Astrocyte of the cerebellum (primary cell): ENCODE data around the gene KIRREL2.

Source experiments
- DNase-seq: peaks from one replicate; pipeline ENCODE4 v3.0.0-alpha.2; 2011; ENCODE audit warnings: low read depth
- H3K4me3 ChIP-seq: 2 replicates; pipeline ENCODE4 v1.5.1; 2011; ENCODE audit warnings: mild to moderate bottlenecking, low read depth, low read length, moderate library complexity
- in situ Hi-C: cut with HindIII; loops from 2 replicates; pipeline ENCODE4 v1.10.0; 2017; ENCODE audit warnings: low sequenced_read_pairs
- TF ChIP-seq, protein P1 (sequence below): IDR thresholded peaks from 2 replicates; pipeline ENCODE4 v1.5.1; 2012; ENCODE audit warnings: low read length, low read depth, moderate library complexity, mild to moderate bottlenecking; ENCODE audit errors: missing control alignments

The KIRREL2 gene

DNA sequence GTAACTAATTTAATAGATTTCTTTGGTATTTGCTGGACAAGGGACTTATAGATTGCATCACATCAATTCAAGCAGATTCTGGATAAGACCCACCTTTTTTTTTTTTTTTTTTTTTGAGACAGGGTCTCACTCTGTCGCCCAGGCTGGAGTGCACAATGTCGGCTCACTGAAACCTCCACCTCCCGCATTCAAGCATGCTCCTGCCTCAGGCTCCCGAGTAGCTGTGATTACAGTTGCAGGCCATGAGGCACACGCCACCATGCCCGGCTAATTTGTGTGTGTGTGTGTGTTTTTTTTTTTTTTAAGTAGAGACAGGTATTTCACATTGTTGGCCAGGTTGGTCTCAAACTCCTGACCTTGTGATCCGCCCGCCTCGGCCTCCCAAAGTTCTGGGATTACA is 39.9 kb upstream of the KIRREL2 start:
- DNase-seq, result no peak
- no peak overlapping the region for H3K4me3 ChIP-seq
- in situ Hi-C loops, result no loop called here
- TF ChIP-seq, protein P1, sequence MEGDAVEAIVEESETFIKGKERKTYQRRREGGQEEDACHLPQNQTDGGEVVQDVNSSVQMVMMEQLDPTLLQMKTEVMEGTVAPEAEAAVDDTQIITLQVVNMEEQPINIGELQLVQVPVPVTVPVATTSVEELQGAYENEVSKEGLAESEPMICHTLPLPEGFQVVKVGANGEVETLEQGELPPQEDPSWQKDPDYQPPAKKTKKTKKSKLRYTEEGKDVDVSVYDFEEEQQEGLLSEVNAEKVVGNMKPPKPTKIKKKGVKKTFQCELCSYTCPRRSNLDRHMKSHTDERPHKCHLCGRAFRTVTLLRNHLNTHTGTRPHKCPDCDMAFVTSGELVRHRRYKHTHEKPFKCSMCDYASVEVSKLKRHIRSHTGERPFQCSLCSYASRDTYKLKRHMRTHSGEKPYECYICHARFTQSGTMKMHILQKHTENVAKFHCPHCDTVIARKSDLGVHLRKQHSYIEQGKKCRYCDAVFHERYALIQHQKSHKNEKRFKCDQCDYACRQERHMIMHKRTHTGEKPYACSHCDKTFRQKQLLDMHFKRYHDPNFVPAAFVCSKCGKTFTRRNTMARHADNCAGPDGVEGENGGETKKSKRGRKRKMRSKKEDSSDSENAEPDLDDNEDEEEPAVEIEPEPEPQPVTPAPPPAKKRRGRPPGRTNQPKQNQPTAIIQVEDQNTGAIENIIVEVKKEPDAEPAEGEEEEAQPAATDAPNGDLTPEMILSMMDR, result no peak

DNA sequence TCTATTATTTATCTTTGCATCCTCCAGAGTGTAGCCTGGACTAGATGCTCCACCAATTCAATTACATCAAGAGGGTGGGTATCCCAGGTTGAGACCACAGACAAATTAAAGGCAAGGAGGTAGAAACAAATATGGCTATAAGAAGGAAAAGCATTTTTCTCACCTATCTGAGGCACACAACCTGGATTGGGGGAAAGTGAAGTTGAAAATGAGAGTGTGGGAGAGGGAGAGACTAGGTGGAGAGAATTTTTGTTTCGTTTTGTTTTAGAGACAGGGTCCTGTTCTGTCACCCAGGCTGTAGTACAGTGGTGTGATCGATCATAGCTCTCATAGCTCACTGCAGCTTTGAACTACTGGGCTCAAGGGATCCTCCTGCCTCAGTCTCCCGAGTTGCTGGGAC is 38.3 kb upstream of the KIRREL2 start:
- no peak overlapping the region for H3K4me3 ChIP-seq
- in situ Hi-C loops, result no loop called here
- TF ChIP-seq, protein P1, result no peak
- no peak for DNase-seq

DNA sequence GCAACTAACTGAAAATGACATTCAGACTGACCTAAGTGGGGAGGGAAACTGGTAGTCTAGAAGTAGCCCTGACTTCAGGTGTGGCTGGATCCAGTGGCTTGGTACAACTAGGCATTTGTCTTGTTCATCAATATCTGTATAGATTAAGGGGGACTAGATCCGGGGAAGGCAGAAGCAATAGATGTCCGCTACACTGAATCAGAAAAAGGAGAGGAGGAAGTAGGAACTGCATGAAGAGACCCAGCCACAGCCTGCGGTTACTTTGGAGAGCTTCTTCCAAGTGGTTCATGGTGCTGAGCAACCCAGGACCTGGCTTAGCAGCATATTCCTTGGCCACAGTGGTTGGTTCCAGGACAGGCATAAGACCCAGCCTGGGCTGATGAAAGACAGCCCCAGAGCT is 34.1 kb upstream of the KIRREL2 start:
- in situ Hi-C loops, result no loop called here

DNA sequence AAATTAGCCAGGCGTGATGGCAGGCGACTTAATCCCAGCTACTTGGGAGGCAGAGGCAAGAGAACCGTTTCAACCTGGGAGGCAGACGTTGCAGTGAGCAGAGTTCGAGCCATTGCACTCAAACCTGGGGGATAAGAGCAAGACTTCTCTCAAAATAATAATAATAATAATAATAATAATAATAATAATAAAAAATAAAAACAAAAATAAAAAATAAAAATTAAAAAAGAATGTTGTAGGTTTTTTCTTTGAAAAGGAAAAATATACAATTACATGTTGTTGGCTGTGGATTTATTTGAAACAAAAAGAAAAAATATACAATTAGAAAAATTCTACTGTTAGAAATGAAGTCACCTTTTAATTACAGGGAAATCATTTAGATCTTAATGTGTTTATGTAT is 32.6 kb upstream of the KIRREL2 start:
- DNase-seq, result no peak
- in situ Hi-C loops, result no loop called here
- TF ChIP-seq, protein P1, result no peak
- no peak overlapping the region for H3K4me3 ChIP-seq

More for the DNA sequence above, 34.1 kb upstream of the KIRREL2 start:
- TF ChIP-seq, protein P1, result no peak
- H3K4me3 ChIP-seq, result no peak overlapping the region
- no peak for DNase-seq

DNA sequence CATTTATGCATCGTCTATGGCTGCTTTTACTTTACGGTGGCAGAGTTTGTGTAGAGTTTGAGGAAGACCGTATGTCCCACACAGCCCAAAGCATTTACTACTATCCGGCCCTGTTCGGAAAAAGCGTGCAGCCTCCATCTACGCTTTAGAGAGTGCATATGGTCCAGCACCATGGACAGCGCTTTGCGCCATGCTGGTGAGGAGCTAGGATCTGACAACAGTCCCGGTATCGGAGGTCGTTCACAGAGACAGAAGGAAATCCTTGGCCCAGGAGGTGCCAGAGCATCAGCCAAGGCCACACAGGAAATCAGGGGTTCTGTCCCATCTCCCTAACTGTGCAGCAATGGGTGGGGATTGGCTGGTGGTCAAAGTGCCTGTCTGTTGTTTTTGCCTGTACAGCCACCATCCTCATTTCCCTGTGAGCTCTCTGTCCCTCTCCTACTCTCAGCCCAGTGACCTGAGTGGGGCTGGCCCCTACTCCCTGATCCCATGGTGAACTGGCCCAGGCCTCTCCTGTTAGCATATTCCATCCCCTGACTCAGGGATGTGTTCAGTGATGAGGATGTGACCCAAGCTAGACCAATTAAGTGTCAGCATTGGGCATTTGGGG is 27.9 kb upstream of the KIRREL2 start:
- in situ Hi-C loops, result no loop called here
- TF ChIP-seq, protein P1, result no peak
- H3K4me3 ChIP-seq, result no peak overlapping the region
- DNase-seq, result peak; percentile 53

DNA sequence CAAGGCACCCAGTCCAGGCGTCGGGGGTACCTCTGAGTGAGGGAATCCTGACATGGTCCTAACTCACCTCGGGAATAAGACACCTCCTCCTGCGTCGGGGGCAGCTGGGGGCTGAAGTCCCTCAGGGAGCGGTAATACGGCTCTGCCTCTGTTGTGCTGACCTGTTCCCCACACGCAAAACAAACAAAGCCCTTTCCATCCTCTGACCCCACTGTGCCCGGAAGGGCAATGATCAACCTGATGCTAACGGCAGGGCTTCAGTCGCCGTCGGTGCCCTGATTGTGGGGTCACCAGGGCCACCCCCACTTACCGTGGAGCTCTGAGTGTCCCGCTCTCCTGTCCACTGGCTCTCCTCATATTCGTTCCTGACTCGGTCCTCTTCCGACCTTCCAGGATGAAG is 25.7 kb upstream of the KIRREL2 start:
- in situ Hi-C loops, result no loop called here
- H3K4me3 ChIP-seq, result no peak overlapping the region
- TF ChIP-seq, protein P1, result no peak
- no peak for DNase-seq

DNA sequence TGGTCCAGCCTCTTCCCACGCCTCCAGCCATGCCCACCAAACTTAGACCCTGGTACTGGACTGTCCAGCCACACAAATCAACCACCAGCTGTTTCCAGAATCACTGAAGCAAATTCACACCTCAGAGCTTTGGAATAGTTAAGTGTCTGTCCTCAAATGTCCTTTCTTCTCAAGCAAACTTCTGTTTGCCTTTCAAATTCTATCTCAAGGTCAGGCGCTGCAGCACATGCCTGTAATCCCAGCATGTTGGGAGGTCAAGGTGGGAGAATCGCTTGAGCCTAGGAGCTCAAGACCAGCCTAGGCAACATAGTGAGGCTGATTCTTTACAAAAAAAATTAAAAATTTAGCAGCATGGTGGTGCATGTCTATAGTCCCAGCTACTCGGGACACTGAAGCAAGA is 24.7 kb upstream of the KIRREL2 start:
- H3K4me3 ChIP-seq, result no peak overlapping the region
- TF ChIP-seq, protein P1, result no peak
- in situ Hi-C loops, result no loop called here
- no peak for DNase-seq
